BJ (cell line): ENCODE measurements around the gene DMAC2. TPM values are rescaled to one million over a fixed set of nuclear protein-coding genes. Genes with fewer than 3 reads are reported as not detected.

Experiments
- CTCF ChIA-PET: fragments of 350-600 bp; formaldehyde crosslinking; extraction: SDS; loops from one replicate; lab custom pipeline; 2021; ENCODE audit warnings: antibody characterized with exemption, inconsistent platforms; lab: Yijun Ruan, JAX
- POLR2A ChIA-PET: fragments of 300-600 bp; sonication (Branson Sonifier 250); formaldehyde crosslinking; extraction: SDS; loops from one replicate; lab custom pipeline; 2021; ENCODE audit warnings: antibody characterized with exemption; lab: Charles Lee
- DNase-seq: peaks from one replicate; pipeline ENCODE4 v3.0.0-alpha.2; 2011; ENCODE audit warnings: low read depth
- H3K27me3 ChIP-seq: 2 replicates; pipeline ENCODE4 v1.6.0; 2011; ENCODE audit warnings: low read length; ENCODE audit not compliant: control insufficient read depth, insufficient read depth
- H3K36me3 ChIP-seq: 2 replicates; pipeline ENCODE4 v1.5.1; 2011; ENCODE audit warnings: low read length; ENCODE audit not compliant: control insufficient read depth, insufficient read depth
- H3K4me3 ChIP-seq: 2 replicates; pipeline ENCODE4 v1.5.1; 2011; ENCODE audit warnings: low read depth, mild to moderate bottlenecking, control low read depth, low read length
- polyA plus RNA-seq: library from polyadenylated mRNA; depleted of rRNA; stranded (reverse); fragments of >200 nt; gene quantifications from 2 replicates; pipeline ENCODE4 v1.2.3, GENCODE V29; 2011
- TF ChIP-seq, protein P1 (sequence below): IDR thresholded peaks from 2 replicates; pipeline ENCODE4 v1.5.1; 2011; ENCODE audit warnings: low read depth, mild to moderate bottlenecking, control low read depth, inconsistent platforms, low read length, moderate library complexity; ENCODE audit not compliant: insufficient read depth

The DMAC2 gene
- polyA plus RNA-seq, 1 experiment, result 82.4 TPM

GRCh38 chr19:41407271-41407670 is 32.4 kb downstream of the DMAC2 start:
- POLR2A ChIA-PET, result no interaction called here
- TF ChIP-seq, protein P1, sequence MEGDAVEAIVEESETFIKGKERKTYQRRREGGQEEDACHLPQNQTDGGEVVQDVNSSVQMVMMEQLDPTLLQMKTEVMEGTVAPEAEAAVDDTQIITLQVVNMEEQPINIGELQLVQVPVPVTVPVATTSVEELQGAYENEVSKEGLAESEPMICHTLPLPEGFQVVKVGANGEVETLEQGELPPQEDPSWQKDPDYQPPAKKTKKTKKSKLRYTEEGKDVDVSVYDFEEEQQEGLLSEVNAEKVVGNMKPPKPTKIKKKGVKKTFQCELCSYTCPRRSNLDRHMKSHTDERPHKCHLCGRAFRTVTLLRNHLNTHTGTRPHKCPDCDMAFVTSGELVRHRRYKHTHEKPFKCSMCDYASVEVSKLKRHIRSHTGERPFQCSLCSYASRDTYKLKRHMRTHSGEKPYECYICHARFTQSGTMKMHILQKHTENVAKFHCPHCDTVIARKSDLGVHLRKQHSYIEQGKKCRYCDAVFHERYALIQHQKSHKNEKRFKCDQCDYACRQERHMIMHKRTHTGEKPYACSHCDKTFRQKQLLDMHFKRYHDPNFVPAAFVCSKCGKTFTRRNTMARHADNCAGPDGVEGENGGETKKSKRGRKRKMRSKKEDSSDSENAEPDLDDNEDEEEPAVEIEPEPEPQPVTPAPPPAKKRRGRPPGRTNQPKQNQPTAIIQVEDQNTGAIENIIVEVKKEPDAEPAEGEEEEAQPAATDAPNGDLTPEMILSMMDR, result no peak

DNA sequence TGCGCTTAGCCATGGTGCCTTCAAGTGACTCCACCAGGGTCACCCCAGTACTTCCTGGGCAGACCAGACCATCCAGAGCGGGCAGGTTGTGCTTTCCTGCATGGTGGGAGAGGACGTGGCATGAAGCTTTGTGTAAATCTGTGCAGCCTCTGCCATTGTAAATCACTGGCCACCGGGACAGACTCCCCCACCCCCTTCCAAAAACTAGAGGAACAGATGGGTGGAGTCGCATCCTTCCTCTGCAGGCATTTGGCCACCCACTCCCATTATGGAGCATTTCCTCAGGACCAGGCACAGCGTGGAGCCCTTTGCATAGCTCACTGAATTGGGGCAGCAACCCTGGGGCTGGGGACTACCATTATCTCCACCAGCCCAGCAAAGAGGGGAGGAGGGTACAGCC is 33.9 kb downstream of the DMAC2 start:
- H3K4me3 ChIP-seq, result no peak overlapping the region
- ChIA-PET POLR2A (no interaction called here), CTCF (no interaction called here)
- TF ChIP-seq, protein P1, result no peak
- peaks cover 4% of the 10 kb centered on the region for H3K36me3 ChIP-seq
- H3K27me3 ChIP-seq, result no peaks in the 10 kb centered on the region
- DNase-seq, result no peak

More at GRCh38 chr19:41407271-41407670, 32.4 kb downstream of the DMAC2 start:
- no peak for DNase-seq
- H3K36me3 ChIP-seq, result peaks cover 9% of the 10 kb centered on the region
- CTCF ChIA-PET, result interaction anchor here (1.6 to 2.5 kb wide), 2 partner anchors 9 to 85 kb away, joined by 3 to 7 read pairs; no protein-coding TSS in a partner anchor
- H3K4me3 ChIP-seq, result no peak overlapping the region
- H3K27me3 ChIP-seq, result no peaks in the 10 kb centered on the region

DNA sequence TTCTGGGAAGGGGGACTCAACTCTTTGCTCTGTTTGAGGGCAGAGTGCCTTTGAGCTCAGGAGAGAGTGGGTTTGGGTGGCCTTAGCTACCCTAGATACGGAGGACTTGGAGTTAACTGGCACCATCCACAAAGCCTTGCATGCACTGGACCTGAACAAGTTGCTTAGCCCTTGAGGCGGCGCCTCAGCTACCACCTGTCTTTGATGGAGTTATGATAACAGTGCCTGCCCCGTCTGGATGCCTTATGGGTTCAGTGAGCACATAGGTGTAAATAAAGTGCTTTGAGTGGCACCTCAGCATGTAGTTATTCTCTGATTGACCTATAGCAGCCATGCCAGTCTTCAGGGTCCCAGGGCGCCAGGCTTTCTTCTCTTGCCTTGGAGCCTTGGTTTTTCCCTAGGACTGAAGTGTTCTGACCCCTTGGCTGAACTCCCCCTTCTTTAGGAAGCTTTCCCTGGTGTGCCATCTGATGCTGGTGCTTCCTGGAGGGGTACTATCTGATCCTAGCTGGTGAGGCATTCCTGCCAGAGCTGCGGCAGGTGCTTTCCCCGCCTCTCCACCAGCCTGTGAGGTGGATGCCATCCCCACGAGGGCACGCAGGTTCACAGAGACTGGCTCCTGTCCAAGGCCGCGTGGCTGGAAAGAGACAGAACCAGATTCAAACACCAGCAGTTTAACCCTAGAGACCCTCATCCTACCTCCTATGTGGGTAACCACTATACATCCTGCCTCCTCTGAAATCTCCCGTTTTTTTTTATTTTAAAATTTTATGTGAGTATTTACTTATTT is 36.3 kb downstream of the DMAC2 start:
- ChIA-PET CTCF (no interaction called here), POLR2A (interaction anchor here (0.6 kb wide), 1 partner anchor 653 kb away, joined by 3 read pairs; the partner anchor contains the start of gene ACTMAP)
- peaks cover 1% of the 10 kb centered on the region; the same call in 1 of the 2 replicates for H3K36me3 ChIP-seq
- H3K27me3 ChIP-seq, result no peaks in the 10 kb centered on the region
- TF ChIP-seq, protein P1, result no peak
- H3K4me3 ChIP-seq, result no peak overlapping the region
- no peak for DNase-seq

DNA sequence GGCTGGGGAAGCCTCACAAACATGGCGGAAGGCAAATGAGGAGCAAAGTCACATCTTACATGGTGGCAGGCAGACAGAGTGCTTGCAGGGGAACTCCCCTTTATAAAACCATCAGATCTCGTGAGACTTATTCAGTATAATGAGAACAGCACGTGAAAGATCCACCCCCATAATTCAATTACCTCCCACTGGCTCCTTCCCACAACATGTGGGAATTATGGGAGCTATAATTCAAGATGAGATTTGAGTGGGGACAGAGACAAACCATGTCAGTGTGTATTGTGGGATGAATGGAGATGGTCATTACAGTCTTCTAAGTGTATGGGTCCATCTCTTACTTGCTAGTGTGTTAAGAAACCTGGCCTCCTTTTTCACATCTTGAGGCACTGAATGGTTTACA is 37.7 kb downstream of the DMAC2 start:
- Histone ChIP-seq H3K4me3 (no peak overlapping the region), H3K36me3 (peaks cover 1% of the 10 kb centered on the region; the same call in 1 of the 2 replicates), H3K27me3 (no peaks in the 10 kb centered on the region)
- CTCF ChIA-PET, result no interaction called here
- POLR2A ChIA-PET, result no interaction called here
- TF ChIP-seq, protein P1, result no peak
- DNase-seq, result no peak

GRCh38 chr19:41401483-41401882 is 38.2 kb downstream of the DMAC2 start:
- Histone ChIP-seq H3K36me3 (peaks cover 1% of the 10 kb centered on the region; the same call in 1 of the 2 replicates), H3K27me3 (no peaks in the 10 kb centered on the region), H3K4me3 (no peak overlapping the region)
- POLR2A ChIA-PET, result interaction anchor here (0.7 kb wide), 1 partner anchor 33 kb away, joined by 4 read pairs; no protein-coding TSS in a partner anchor
- CTCF ChIA-PET, result no interaction called here
- no peak for DNase-seq
- TF ChIP-seq, protein P1, result no peak
